ENCODE measurements around the gene MAP4K1.

Gene MAP4K1

GRCh38 chr19:38642176-38642575 is 24.4 kb upstream of the MAP4K1 start:
- H3K4me3 ChIP-seq (ENCODE audit: low read depth, low read length), result no peak overlapping the region
- TF ChIP-seq ZNF843 (tag by site-specific recombination; IDR thresholded peaks at IDR 0.05) (no peak), ZBTB17 (tag by site-specific recombination; IDR thresholded peaks at IDR 0.05) (peak; percentile 54; the same call in 1 of the 2 replicates)
- no peak overlapping the region for H3K27ac ChIP-seq (ENCODE audit: extremely low read depth, low read depth, low read length)
- CTCF ChIA-PET, result interaction anchor here (0.8 to 2.1 kb wide), 3 partner anchors 8 to 288 kb away, joined by 4 to 8 read pairs (median 6); partner anchors contain the start of genes MRPS12 and SARS2
- peaks cover 4% of the 10 kb centered on the region; the same call in 1 of the 2 replicates for H3K4me1 ChIP-seq (ENCODE audit: control insufficient read depth, insufficient read depth, low read length)
- POLR2A ChIA-PET, result interaction anchor here (0.5 to 1.7 kb wide), 5 partner anchors 17 to 227 kb away, joined by 3 to 7 read pairs (median 3); partner anchors contain the start of gene EIF3K
- peaks cover 0 to 24% of the 10 kb centered on the region in 2 experiments; a peak in 2 of 3 replicates for H3K36me3 ChIP-seq (ENCODE audit: control insufficient read depth in 2 of 2, insufficient read depth in 1 of 2, low read length in 2 of 2)
- no peaks in the 10 kb centered on the region for H3K9me3 ChIP-seq (ENCODE audit: control insufficient read depth, insufficient read depth, low read depth, low read length)

GRCh38 chr19:38640368-38640767 is 22.6 kb upstream of the MAP4K1 start:
- CTCF ChIA-PET, result interaction anchor here (0.7 to 8.2 kb wide), 4 partner anchors 22 to 290 kb away, joined by 3 to 95 read pairs (median 6); partner anchors contain the start of genes FAM98C, MRPS12 and SARS2
- no peak overlapping the region for H3K4me3 ChIP-seq (ENCODE audit: low read depth, low read length)
- TF ChIP-seq ZNF629 (tag by site-specific recombination; IDR thresholded peaks at IDR 0.05) (no peak), ZFP37 (tag by site-specific recombination; IDR thresholded peaks at IDR 0.05) (no peak), FEZF1 (tag by site-specific recombination; IDR thresholded peaks at IDR 0.05) (no peak), ZNF155 (tag by site-specific recombination; IDR thresholded peaks at IDR 0.05) (no peak), ZNF585B (tag by site-specific recombination; IDR thresholded peaks at IDR 0.05) (no peak), WT1 (tag by site-specific recombination; IDR thresholded peaks at IDR 0.05) (no peak), ZBTB7A (tag by site-specific recombination; IDR thresholded peaks at IDR 0.05; ENCODE audit: low read depth) (no peak), ZNF138 (tag by site-specific recombination; IDR thresholded peaks at IDR 0.05; ENCODE audit: borderline replicate concordance) (no peak)
- TF ChIP-seq, protein P1, sequence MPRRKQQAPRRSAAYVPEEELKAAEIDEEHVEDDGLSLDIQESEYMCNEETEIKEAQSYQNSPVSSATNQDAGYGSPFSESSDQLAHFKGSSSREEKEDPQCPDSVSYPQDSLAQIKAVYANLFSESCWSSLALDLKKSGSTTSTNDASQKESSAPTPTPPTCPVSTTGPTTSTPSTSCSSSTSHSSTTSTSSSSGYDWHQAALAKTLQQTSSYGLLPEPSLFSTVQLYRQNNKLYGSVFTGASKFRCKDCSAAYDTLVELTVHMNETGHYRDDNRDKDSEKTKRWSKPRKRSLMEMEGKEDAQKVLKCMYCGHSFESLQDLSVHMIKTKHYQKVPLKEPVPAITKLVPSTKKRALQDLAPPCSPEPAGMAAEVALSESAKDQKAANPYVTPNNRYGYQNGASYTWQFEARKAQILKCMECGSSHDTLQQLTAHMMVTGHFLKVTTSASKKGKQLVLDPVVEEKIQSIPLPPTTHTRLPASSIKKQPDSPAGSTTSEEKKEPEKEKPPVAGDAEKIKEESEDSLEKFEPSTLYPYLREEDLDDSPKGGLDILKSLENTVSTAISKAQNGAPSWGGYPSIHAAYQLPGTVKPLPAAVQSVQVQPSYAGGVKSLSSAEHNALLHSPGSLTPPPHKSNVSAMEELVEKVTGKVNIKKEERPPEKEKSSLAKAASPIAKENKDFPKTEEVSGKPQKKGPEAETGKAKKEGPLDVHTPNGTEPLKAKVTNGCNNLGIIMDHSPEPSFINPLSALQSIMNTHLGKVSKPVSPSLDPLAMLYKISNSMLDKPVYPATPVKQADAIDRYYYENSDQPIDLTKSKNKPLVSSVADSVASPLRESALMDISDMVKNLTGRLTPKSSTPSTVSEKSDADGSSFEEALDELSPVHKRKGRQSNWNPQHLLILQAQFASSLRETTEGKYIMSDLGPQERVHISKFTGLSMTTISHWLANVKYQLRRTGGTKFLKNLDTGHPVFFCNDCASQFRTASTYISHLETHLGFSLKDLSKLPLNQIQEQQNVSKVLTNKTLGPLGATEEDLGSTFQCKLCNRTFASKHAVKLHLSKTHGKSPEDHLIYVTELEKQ (tag by site-specific recombination; IDR thresholded peaks at IDR 0.05; ENCODE audit: borderline replicate concordance), result no peak
- TF ChIP-seq, protein P2, sequence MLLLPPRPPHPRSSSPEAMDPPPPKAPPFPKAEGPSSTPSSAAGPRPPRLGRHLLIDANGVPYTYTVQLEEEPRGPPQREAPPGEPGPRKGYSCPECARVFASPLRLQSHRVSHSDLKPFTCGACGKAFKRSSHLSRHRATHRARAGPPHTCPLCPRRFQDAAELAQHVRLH (tag by site-specific recombination; IDR thresholded peaks at IDR 0.05), result no peak
- TF ChIP-seq, protein P3, sequence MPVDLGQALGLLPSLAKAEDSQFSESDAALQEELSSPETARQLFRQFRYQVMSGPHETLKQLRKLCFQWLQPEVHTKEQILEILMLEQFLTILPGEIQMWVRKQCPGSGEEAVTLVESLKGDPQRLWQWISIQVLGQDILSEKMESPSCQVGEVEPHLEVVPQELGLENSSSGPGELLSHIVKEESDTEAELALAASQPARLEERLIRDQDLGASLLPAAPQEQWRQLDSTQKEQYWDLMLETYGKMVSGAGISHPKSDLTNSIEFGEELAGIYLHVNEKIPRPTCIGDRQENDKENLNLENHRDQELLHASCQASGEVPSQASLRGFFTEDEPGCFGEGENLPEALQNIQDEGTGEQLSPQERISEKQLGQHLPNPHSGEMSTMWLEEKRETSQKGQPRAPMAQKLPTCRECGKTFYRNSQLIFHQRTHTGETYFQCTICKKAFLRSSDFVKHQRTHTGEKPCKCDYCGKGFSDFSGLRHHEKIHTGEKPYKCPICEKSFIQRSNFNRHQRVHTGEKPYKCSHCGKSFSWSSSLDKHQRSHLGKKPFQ (tag by site-specific recombination; IDR thresholded peaks at IDR 0.05), result no peak
- TF ChIP-seq, protein P4, sequence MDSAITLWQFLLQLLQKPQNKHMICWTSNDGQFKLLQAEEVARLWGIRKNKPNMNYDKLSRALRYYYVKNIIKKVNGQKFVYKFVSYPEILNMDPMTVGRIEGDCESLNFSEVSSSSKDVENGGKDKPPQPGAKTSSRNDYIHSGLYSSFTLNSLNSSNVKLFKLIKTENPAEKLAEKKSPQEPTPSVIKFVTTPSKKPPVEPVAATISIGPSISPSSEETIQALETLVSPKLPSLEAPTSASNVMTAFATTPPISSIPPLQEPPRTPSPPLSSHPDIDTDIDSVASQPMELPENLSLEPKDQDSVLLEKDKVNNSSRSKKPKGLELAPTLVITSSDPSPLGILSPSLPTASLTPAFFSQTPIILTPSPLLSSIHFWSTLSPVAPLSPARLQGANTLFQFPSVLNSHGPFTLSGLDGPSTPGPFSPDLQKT (IDR thresholded peaks at IDR 0.05; ENCODE audit: borderline replicate concordance, low read depth, low read length), result no peak
- TF ChIP-seq, protein P5, sequence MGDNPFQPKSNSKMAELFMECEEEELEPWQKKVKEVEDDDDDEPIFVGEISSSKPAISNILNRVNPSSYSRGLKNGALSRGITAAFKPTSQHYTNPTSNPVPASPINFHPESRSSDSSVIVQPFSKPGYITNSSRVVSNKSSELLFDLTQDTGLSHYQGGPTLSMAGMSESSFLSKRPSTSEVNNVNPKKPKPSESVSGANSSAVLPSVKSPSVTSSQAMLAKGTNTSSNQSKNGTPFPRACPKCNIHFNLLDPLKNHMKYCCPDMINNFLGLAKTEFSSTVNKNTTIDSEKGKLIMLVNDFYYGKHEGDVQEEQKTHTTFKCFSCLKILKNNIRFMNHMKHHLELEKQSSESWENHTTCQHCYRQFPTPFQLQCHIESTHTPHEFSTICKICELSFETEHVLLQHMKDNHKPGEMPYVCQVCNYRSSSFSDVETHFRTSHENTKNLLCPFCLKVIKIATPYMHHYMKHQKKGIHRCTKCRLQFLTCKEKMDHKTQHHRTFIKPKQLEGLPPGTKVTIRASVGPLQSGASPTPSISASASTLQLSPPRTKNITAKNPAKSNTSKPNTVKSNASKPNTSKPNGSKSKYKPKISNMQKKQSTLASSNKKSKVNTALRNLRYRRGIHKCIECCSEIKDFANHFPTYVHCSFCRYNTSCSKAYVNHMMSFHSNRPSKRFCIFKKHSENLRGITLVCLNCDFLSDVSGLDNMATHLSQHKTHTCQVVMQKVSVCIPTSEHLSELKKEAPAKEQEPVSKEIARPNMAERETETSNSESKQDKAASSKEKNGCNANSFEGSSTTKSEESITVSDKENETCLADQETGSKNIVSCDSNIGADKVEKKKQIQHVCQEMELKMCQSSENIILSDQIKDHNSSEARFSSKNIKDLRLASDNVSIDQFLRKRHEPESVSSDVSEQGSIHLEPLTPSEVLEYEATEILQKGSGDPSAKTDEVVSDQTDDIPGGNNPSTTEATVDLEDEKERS (tag by site-specific recombination; IDR thresholded peaks at IDR 0.05), result no peak
- TF ChIP-seq, protein P6, sequence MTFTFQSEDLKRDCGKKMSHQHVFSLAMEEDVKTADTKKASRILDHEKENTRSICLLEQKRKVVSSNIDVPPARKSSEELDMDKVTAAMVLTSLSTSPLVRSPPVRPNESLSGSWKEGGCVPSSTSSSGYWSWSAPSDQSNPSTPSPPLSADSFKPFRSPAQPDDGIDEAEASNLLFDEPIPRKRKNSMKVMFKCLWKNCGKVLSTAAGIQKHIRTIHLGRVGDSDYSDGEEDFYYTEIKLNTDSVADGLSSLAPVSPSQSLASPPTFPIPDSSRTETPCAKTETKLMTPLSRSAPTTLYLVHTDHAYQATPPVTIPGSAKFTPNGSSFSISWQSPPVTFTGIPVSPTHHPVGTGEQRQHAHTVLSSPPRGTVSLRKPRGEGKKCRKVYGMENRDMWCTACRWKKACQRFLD (tag by site-specific recombination; IDR thresholded peaks at IDR 0.05), result no peak
- TF ChIP-seq, protein P7, sequence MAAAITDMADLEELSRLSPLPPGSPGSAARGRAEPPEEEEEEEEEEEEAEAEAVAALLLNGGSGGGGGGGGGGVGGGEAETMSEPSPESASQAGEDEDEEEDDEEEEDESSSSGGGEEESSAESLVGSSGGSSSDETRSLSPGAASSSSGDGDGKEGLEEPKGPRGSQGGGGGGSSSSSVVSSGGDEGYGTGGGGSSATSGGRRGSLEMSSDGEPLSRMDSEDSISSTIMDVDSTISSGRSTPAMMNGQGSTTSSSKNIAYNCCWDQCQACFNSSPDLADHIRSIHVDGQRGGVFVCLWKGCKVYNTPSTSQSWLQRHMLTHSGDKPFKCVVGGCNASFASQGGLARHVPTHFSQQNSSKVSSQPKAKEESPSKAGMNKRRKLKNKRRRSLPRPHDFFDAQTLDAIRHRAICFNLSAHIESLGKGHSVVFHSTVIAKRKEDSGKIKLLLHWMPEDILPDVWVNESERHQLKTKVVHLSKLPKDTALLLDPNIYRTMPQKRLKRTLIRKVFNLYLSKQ (tag by site-specific recombination; IDR thresholded peaks at IDR 0.05; ENCODE audit: borderline replicate concordance), result no peak
- no peaks in the 10 kb centered on the region for H3K9me3 ChIP-seq (ENCODE audit: control insufficient read depth, insufficient read depth, low read depth, low read length)
- peaks cover 14 to 40% of the 10 kb centered on the region in 2 experiments for H3K36me3 ChIP-seq (ENCODE audit: control insufficient read depth in 2 of 2, insufficient read depth in 1 of 2, low read length in 2 of 2)
- POLR2A ChIA-PET, result interaction anchor here (2.8 kb wide), 1 partner anchor 21 kb away, joined by 11 read pairs; the partner anchor contains the start of gene EIF3K
- no peak overlapping the region for H3K27ac ChIP-seq (ENCODE audit: extremely low read depth, low read depth, low read length)
- H3K4me1 ChIP-seq (ENCODE audit: control insufficient read depth, insufficient read depth, low read length), result 0 out of 2 replicates have a peak, but pooled peaks cover 2% of the 10 kb centered on the region
